Ovary (tissue), 3 donors: ENCODE data around the gene PTP4A1.

ENCODE experiments used
- CTCF ChIP-seq, 3 donors: fragments of 450-650 bp in 2 of 3; fragments of 200-600 bp in 1 of 3; IDR thresholded peaks; one replicate each; pipeline versions ENCODE4 v1.5.1 to v1.8.0; 2016 to 2022; ENCODE audit warnings: antibody characterized with exemption in 3 of 3, mild to moderate bottlenecking in 1 of 3
- POLR2A ChIP-seq: fragments of 450-650 bp; IDR thresholded peaks from one replicate; pipeline ENCODE4 v1.6.1; 2017; ENCODE audit warnings: antibody characterized with exemption, mild to moderate bottlenecking, moderate library complexity
- donor health status: DM: no; HTN: no; CAD: no.

- TF ChIP-seq CTCF (IDR thresholded peaks at IDR 0.05) (no peak), POLR2A (no peak)
Observed at GRCh38 chr6:63525186-63525878, 46.9 kb upstream of the PTP4A1 start.
